ENCODE results near the gene PSMC3. TPM values are rescaled to one million over a fixed set of nuclear protein-coding genes. Genes with fewer than 3 reads are reported as not detected.
A peak's percentile ranks its signal among the peaks of the same experiment; 100 is the strongest.

PSMC3 gene
- total RNA-seq, 1 experiment from 2014 or later: 701 TPM

DNA sequence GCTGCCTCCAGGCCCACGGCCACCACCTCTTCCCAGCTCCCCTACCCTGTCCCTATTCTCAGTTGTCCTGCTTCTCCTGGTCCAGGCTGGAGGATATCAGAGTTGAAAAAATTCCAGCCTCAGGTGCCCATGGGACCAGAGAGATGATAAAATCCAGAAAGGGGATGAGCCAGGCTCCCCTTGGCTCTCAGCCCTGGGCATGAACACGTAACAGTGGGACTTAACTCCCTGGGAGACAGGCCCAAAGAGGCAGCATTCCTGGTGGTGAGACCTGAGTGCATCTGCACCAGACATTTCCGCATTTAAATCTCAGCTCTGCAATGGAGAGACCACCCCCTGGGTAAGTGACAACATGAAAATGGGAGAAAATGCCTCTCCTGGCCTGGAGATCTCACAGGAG is 28.2 kb downstream of the PSMC3 start:
- no TSS peak for BruUV-seq (replicated peaks)
- ChIA-PET POLR2A (ENCODE audit: low non-redundant PET) (no interaction called here), CTCF (no interaction called here)
- no peak for DNase-seq (ENCODE audit: low spot score)
- Histone ChIP-seq H3K4me1 (ENCODE audit: insufficient read depth, low read length, poor library complexity, severe bottlenecking) (peaks cover 15% of the 10 kb centered on the region), H3K36me3 (ENCODE audit: insufficient read depth, low read length, poor library complexity, severe bottlenecking) (no peaks in the 10 kb centered on the region), H3K9me3 (ENCODE audit: low read depth, low read length, poor library complexity, severe bottlenecking) (no peaks in the 10 kb centered on the region), H3K27me3 (replicated peaks; ENCODE audit: insufficient read depth, low read depth, low read length, poor library complexity) (no peaks in the 10 kb centered on the region), H3K4me3 (ENCODE audit: low read depth, low read length, poor library complexity, severe bottlenecking) (no peak overlapping the region), H3K27ac (ENCODE audit: low read depth, low read length, poor library complexity, severe bottlenecking) (peak overlapping the region; percentile 15)
- intact Hi-C loops (cut with micrococcal nuclease; ENCODE audit: unreplicated experiment): no loop called here
- no peak for TF ChIP-seq EZH2 (IDR thresholded peaks at IDR 0.05; ENCODE audit: borderline replicate concordance, low read depth, low read length, poor library complexity, severe bottlenecking)
- TF ChIP-seq, protein P1, sequence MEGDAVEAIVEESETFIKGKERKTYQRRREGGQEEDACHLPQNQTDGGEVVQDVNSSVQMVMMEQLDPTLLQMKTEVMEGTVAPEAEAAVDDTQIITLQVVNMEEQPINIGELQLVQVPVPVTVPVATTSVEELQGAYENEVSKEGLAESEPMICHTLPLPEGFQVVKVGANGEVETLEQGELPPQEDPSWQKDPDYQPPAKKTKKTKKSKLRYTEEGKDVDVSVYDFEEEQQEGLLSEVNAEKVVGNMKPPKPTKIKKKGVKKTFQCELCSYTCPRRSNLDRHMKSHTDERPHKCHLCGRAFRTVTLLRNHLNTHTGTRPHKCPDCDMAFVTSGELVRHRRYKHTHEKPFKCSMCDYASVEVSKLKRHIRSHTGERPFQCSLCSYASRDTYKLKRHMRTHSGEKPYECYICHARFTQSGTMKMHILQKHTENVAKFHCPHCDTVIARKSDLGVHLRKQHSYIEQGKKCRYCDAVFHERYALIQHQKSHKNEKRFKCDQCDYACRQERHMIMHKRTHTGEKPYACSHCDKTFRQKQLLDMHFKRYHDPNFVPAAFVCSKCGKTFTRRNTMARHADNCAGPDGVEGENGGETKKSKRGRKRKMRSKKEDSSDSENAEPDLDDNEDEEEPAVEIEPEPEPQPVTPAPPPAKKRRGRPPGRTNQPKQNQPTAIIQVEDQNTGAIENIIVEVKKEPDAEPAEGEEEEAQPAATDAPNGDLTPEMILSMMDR (conservative IDR thresholded peaks at IDR 0.05; ENCODE audit: low read depth, low read length): no peak

- intact Hi-C loops (cut with micrococcal nuclease; ENCODE audit: unreplicated experiment): no loop called here
- H3K4me1 ChIP-seq (ENCODE audit: insufficient read depth, low read length, poor library complexity, severe bottlenecking): peaks cover 14% of the 10 kb centered on the region
- no peaks in the 10 kb centered on the region for H3K36me3 ChIP-seq (ENCODE audit: insufficient read depth, low read length, poor library complexity, severe bottlenecking)
- no peaks in the 10 kb centered on the region for H3K9me3 ChIP-seq (ENCODE audit: low read depth, low read length, poor library complexity, severe bottlenecking)
- no TSS peak for BruUV-seq (replicated peaks)
- CTCF ChIA-PET: no interaction called here
- no peak for DNase-seq (ENCODE audit: low spot score)
- H3K4me3 ChIP-seq (ENCODE audit: low read depth, low read length, poor library complexity, severe bottlenecking): no peak overlapping the region
- POLR2A ChIA-PET (ENCODE audit: low non-redundant PET): no interaction called here
- H3K27me3 ChIP-seq (replicated peaks; ENCODE audit: insufficient read depth, low read depth, low read length, poor library complexity): no peaks in the 10 kb centered on the region
- H3K27ac ChIP-seq (ENCODE audit: low read depth, low read length, poor library complexity, severe bottlenecking): no peak overlapping the region
- no peak for TF ChIP-seq EZH2 (IDR thresholded peaks at IDR 0.05; ENCODE audit: borderline replicate concordance, low read depth, low read length, poor library complexity, severe bottlenecking)
- TF ChIP-seq, protein P1 (conservative IDR thresholded peaks at IDR 0.05; ENCODE audit: low read depth, low read length): no peak
Observed at GRCh38 chr11:47396049-47396320, 30.3 kb downstream of the PSMC3 start.

GRCh38 chr11:47395223-47396048 is 30.8 kb downstream of the PSMC3 start:
- H3K9me3 ChIP-seq (ENCODE audit: low read depth, low read length, poor library complexity, severe bottlenecking): no peaks in the 10 kb centered on the region
- ChIA-PET POLR2A (ENCODE audit: low non-redundant PET) (no interaction called here), CTCF (no interaction called here)
- intact Hi-C loops (cut with micrococcal nuclease; ENCODE audit: unreplicated experiment): no loop called here
- BruUV-seq (replicated peaks): no TSS peak
- TF ChIP-seq, protein P1 (conservative IDR thresholded peaks at IDR 0.05; ENCODE audit: low read depth, low read length): no peak
- no peak for TF ChIP-seq EZH2 (IDR thresholded peaks at IDR 0.05; ENCODE audit: borderline replicate concordance, low read depth, low read length, poor library complexity, severe bottlenecking)
- peaks cover 9% of the 10 kb centered on the region for H3K4me1 ChIP-seq (ENCODE audit: insufficient read depth, low read length, poor library complexity, severe bottlenecking)
- no peaks in the 10 kb centered on the region for H3K27me3 ChIP-seq (replicated peaks; ENCODE audit: insufficient read depth, low read depth, low read length, poor library complexity)
- no peaks in the 10 kb centered on the region for H3K36me3 ChIP-seq (ENCODE audit: insufficient read depth, low read length, poor library complexity, severe bottlenecking)
- H3K4me3 ChIP-seq (ENCODE audit: low read depth, low read length, poor library complexity, severe bottlenecking): no peak overlapping the region
- peak overlapping the region; percentile 63 for H3K27ac ChIP-seq (ENCODE audit: low read depth, low read length, poor library complexity, severe bottlenecking)
- no peak for DNase-seq (ENCODE audit: low spot score)

Measured in A673 (cell line).